Activated naive CD8-positive, alpha-beta T cell treated with anti-CD3 and anti-CD28 coated beads, Interleukin-2, amount 50 U/mL, for 24 hours (primary cell): ENCODE results near the gene LRMDA.

Experiments
- ATAC-seq: fragments of 150-1000 bp; cut with Tn5 transposase; one replicate; pipeline ENCODE4 v1.10.0; 2021
- DNase-seq: peaks from one replicate; pipeline ENCODE4 v3.0.0; 2021
- H3K27ac Mint-ChIP-seq: one replicate; pipeline ENCODE4 v1.8.0; 2021; ENCODE audit warnings: mild to moderate bottlenecking, mixed read lengths
- H3K27me3 Mint-ChIP-seq: one replicate; pipeline ENCODE4 v1.8.0; 2021; ENCODE audit warnings: mixed read lengths
- H3K36me3 Mint-ChIP-seq: one replicate; pipeline ENCODE4 v1.8.0; 2021; ENCODE audit warnings: low read depth, mixed read lengths
- H3K4me1 Mint-ChIP-seq: one replicate; pipeline ENCODE4 v1.8.0; 2021; ENCODE audit warnings: mixed read lengths
- H3K4me3 Mint-ChIP-seq: one replicate; pipeline ENCODE4 v1.8.0; 2021; ENCODE audit warnings: mild to moderate bottlenecking, moderate library complexity, mixed read lengths
- H3K9me3 Mint-ChIP-seq: one replicate; pipeline ENCODE4 v1.8.0; 2021; ENCODE audit warnings: mixed read lengths

LRMDA gene

GRCh38 chr10:76155961-76156360 lies 724.5 kb downstream of the LRMDA start:
- Mint-ChIP-seq H3K4me3 (no peak overlapping the region), H3K4me1 (no peaks in the 10 kb centered on the region), H3K27ac (no peak overlapping the region), H3K27me3 (no peaks in the 10 kb centered on the region), H3K36me3 (no peaks in the 10 kb centered on the region), H3K9me3 (peaks cover 5% of the 10 kb centered on the region)
- ATAC-seq (no peak), DNase-seq (no peak)

GRCh38 chr10:76160446-76161300 lies 729.2 kb downstream of the LRMDA start:
- Mint-ChIP-seq H3K4me1 (no peaks in the 10 kb centered on the region), H3K4me3 (no peak overlapping the region)

GRCh38 chr10:76161301-76161582 lies 729.8 kb downstream of the LRMDA start:
- peaks cover 10% of the 10 kb centered on the region for H3K9me3 Mint-ChIP-seq
- no peak overlapping the region for H3K4me3 Mint-ChIP-seq
- H3K36me3 Mint-ChIP-seq, result no peaks in the 10 kb centered on the region
- ATAC-seq (no peak), DNase-seq (no peak)
- no peaks in the 10 kb centered on the region for H3K4me1 Mint-ChIP-seq
- no peak overlapping the region for H3K27ac Mint-ChIP-seq
- H3K27me3 Mint-ChIP-seq, result no peaks in the 10 kb centered on the region

More at GRCh38 chr10:76160446-76161300, 729.2 kb downstream of the LRMDA start:
- Mint-ChIP-seq H3K9me3 (peaks cover 8% of the 10 kb centered on the region), H3K27me3 (no peaks in the 10 kb centered on the region), H3K36me3 (no peaks in the 10 kb centered on the region), H3K27ac (no peak overlapping the region)
- no peak for DNase-seq
- ATAC-seq, result no peak

- no peaks in the 10 kb centered on the region for H3K27me3 Mint-ChIP-seq
- no peaks in the 10 kb centered on the region for H3K4me1 Mint-ChIP-seq
- H3K36me3 Mint-ChIP-seq, result no peaks in the 10 kb centered on the region
- peaks cover 15% of the 10 kb centered on the region for H3K9me3 Mint-ChIP-seq
- H3K4me3 Mint-ChIP-seq, result no peak overlapping the region
- H3K27ac Mint-ChIP-seq, result no peak overlapping the region
- no peak for ATAC-seq
- no peak for DNase-seq
Observed at GRCh38 chr10:76168437-76168836, 737.0 kb downstream of the LRMDA start.

- ATAC-seq, result no peak
- Mint-ChIP-seq H3K27me3 (no peaks in the 10 kb centered on the region), H3K36me3 (no peaks in the 10 kb centered on the region), H3K27ac (no peak overlapping the region), H3K4me3 (no peak overlapping the region), H3K9me3 (peaks cover 15% of the 10 kb centered on the region), H3K4me1 (no peaks in the 10 kb centered on the region)
- DNase-seq, result no peak
Observed at GRCh38 chr10:76169246-76169645, 737.8 kb downstream of the LRMDA start.

GRCh38 chr10:76172020-76172419 lies 740.6 kb downstream of the LRMDA start:
- Mint-ChIP-seq H3K4me1 (no peaks in the 10 kb centered on the region), H3K9me3 (peaks cover 4% of the 10 kb centered on the region), H3K36me3 (no peaks in the 10 kb centered on the region), H3K4me3 (no peak overlapping the region), H3K27me3 (no peaks in the 10 kb centered on the region), H3K27ac (no peak overlapping the region)
- DNase-seq, result no peak
- no peak for ATAC-seq

- ATAC-seq (no peak), DNase-seq (no peak)
- no peak overlapping the region for H3K4me3 Mint-ChIP-seq
- H3K27me3 Mint-ChIP-seq, result no peaks in the 10 kb centered on the region
- no peak overlapping the region for H3K27ac Mint-ChIP-seq
- no peaks in the 10 kb centered on the region for H3K9me3 Mint-ChIP-seq
- no peaks in the 10 kb centered on the region for H3K36me3 Mint-ChIP-seq
- no peaks in the 10 kb centered on the region for H3K4me1 Mint-ChIP-seq
Observed at GRCh38 chr10:76175533-76176165, 744.2 kb downstream of the LRMDA start.

- Mint-ChIP-seq H3K27me3 (no peaks in the 10 kb centered on the region), H3K36me3 (no peaks in the 10 kb centered on the region), H3K4me1 (no peaks in the 10 kb centered on the region), H3K4me3 (no peak overlapping the region), H3K9me3 (no peaks in the 10 kb centered on the region), H3K27ac (no peak overlapping the region)
- no peak for ATAC-seq
- no peak for DNase-seq
Observed at GRCh38 chr10:76176166-76176550, 744.7 kb downstream of the LRMDA start.

GRCh38 chr10:76177936-76178335 lies 746.5 kb downstream of the LRMDA start:
- ATAC-seq (no peak), DNase-seq (no peak)
- no peak overlapping the region for H3K4me3 Mint-ChIP-seq
- H3K27ac Mint-ChIP-seq, result no peak overlapping the region
- no peaks in the 10 kb centered on the region for H3K27me3 Mint-ChIP-seq
- H3K4me1 Mint-ChIP-seq, result no peaks in the 10 kb centered on the region
- H3K9me3 Mint-ChIP-seq, result no peaks in the 10 kb centered on the region
- no peaks in the 10 kb centered on the region for H3K36me3 Mint-ChIP-seq

GRCh38 chr10:76178532-76179292 lies 747.3 kb downstream of the LRMDA start:
- Mint-ChIP-seq H3K9me3 (no peaks in the 10 kb centered on the region), H3K27me3 (no peaks in the 10 kb centered on the region), H3K4me1 (no peaks in the 10 kb centered on the region), H3K36me3 (no peaks in the 10 kb centered on the region), H3K4me3 (no peak overlapping the region), H3K27ac (no peak overlapping the region)
- DNase-seq, result no peak
- no peak for ATAC-seq

- no peak overlapping the region for H3K4me3 Mint-ChIP-seq
- no peak for ATAC-seq
- no peak overlapping the region for H3K27ac Mint-ChIP-seq
- no peaks in the 10 kb centered on the region for H3K27me3 Mint-ChIP-seq
- H3K36me3 Mint-ChIP-seq, result no peaks in the 10 kb centered on the region
- H3K9me3 Mint-ChIP-seq, result no peaks in the 10 kb centered on the region
- DNase-seq, result no peak
- no peaks in the 10 kb centered on the region for H3K4me1 Mint-ChIP-seq
Observed at GRCh38 chr10:76179806-76180205, 748.4 kb downstream of the LRMDA start.

GRCh38 chr10:76184647-76185046 lies 753.2 kb downstream of the LRMDA start:
- no peak for ATAC-seq
- Mint-ChIP-seq H3K9me3 (no peaks in the 10 kb centered on the region), H3K36me3 (no peaks in the 10 kb centered on the region), H3K27ac (no peak overlapping the region), H3K4me3 (no peak overlapping the region), H3K27me3 (no peaks in the 10 kb centered on the region), H3K4me1 (no peaks in the 10 kb centered on the region)
- DNase-seq, result no peak

- Mint-ChIP-seq H3K4me3 (no peak overlapping the region), H3K9me3 (no peaks in the 10 kb centered on the region), H3K36me3 (no peaks in the 10 kb centered on the region), H3K27ac (no peak overlapping the region), H3K4me1 (no peaks in the 10 kb centered on the region), H3K27me3 (no peaks in the 10 kb centered on the region)
- ATAC-seq (no peak), DNase-seq (no peak)
Observed at GRCh38 chr10:76185471-76186301, 754.3 kb downstream of the LRMDA start.

- H3K27me3 Mint-ChIP-seq, result no peaks in the 10 kb centered on the region
- DNase-seq (no peak), ATAC-seq (no peak)
- H3K27ac Mint-ChIP-seq, result no peak overlapping the region
- no peaks in the 10 kb centered on the region for H3K36me3 Mint-ChIP-seq
- no peaks in the 10 kb centered on the region for H3K4me1 Mint-ChIP-seq
- H3K4me3 Mint-ChIP-seq, result no peak overlapping the region
- no peaks in the 10 kb centered on the region for H3K9me3 Mint-ChIP-seq
Observed at GRCh38 chr10:76188216-76188615, 756.8 kb downstream of the LRMDA start.
